NB4 (cell line): ENCODE measurements around the gene L3MBTL3.

Source experiments
- POLR2A ChIP-seq: IDR thresholded peaks from 2 replicates; pipeline ENCODE4 v1.6.1; 2011; ENCODE audit warnings: mild to moderate bottlenecking; ENCODE audit not compliant: insufficient read length; ENCODE audit errors: extremely low read depth
- TF ChIP-seq, protein P1 (sequence below): IDR thresholded peaks from one replicate; pipeline ENCODE4 v1.5.1; 2012; ENCODE audit warnings: low read depth, low read length
- TF ChIP-seq, protein P2 (sequence below): IDR thresholded peaks from 2 replicates; pipeline ENCODE4 v1.6.1; 2011; ENCODE audit warnings: low read depth, low read length

DNA sequence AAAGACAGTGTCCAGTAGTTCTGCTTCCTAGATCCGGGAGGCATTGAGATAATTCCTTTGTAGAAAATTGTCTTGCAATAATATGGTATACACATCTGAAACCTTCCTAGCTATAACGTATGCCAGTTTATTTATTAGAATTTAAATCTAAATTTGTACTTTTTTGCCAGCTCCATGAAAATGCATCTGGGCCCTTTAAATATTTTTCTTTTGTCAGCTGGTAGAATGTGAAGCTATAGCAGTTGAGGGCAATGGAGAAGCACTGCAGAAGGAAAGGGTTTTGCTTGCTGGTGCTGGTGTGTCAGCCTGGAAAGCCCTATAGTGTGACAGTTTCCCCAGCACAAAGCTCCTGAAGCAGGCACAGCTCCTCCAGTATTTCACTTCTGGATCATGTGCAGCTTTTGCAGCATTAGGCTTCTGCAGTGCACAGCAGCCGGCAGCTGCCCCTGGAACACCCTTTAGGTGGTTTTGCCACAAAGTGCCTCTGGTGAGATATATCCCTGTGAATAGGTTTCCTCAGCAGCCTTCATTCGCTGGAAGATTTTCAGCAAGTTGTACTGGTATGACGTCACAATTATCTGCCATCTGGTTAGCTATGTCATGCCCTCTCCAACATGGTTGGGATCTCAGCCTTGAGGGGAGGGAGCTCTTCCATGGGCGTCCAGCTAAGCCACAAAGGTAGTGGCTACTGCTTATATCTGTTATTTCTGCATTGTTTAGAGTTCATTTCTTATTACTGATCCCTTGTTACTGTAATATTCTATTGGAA, 40.0 kb upstream of the L3MBTL3 start:
- TF ChIP-seq, protein P1, sequence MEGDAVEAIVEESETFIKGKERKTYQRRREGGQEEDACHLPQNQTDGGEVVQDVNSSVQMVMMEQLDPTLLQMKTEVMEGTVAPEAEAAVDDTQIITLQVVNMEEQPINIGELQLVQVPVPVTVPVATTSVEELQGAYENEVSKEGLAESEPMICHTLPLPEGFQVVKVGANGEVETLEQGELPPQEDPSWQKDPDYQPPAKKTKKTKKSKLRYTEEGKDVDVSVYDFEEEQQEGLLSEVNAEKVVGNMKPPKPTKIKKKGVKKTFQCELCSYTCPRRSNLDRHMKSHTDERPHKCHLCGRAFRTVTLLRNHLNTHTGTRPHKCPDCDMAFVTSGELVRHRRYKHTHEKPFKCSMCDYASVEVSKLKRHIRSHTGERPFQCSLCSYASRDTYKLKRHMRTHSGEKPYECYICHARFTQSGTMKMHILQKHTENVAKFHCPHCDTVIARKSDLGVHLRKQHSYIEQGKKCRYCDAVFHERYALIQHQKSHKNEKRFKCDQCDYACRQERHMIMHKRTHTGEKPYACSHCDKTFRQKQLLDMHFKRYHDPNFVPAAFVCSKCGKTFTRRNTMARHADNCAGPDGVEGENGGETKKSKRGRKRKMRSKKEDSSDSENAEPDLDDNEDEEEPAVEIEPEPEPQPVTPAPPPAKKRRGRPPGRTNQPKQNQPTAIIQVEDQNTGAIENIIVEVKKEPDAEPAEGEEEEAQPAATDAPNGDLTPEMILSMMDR, result no peak
- TF ChIP-seq, protein P2, sequence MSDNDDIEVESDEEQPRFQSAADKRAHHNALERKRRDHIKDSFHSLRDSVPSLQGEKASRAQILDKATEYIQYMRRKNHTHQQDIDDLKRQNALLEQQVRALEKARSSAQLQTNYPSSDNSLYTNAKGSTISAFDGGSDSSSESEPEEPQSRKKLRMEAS, result no peak
- no peak for TF ChIP-seq POLR2A
